HTERT RPE-1 (cell line): Measurements from ENCODE around the gene HS3ST6.
"Not testable (repeated sequence)": the region's sequence is repeated elsewhere in the genome, so short reads cannot be mapped to it uniquely, and the experiment has no call there.

Source experiments
- in situ Hi-C: fragments of 300-500 bp; cut with MboI; formaldehyde crosslinking; loops from 4 replicates; pipeline ENCODE4 v1.14.3; 2020; ENCODE audit warnings: low sequenced_read_pairs

HS3ST6 gene

DNA sequence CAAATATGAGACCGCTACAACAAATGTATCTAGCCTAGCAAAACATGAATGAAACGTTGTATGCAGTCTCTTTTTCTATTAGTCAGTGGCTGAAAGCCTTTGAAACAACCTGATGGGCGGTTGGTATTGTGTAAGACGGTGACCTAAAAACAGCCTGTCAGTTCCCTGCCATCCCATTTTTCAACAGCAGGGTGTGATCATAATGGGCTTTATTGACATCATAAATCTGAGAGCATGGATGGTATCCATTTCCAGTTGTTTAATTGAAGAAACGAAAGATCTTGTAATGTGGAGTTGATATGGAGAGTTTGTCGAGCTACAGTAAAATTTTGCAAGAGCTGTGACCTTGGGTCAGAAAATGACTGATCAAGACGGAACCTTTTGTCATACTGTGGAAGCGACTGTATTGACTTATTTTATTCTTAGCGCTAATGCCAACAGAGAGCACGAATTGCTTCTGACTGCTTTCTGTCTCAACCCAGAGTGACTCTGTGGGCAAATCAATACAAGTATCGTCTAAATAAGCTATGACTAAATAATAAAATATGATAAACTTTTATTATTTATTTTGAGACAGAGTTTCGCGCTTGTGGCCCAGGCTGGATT lies 34.0 kb downstream of the HS3ST6 start:
- in situ Hi-C loops: no loop called here

GRCh38 chr16:1881172-1881571 lies 37.0 kb downstream of the HS3ST6 start:
- in situ Hi-C loops: not testable (repeated sequence)

GRCh38 chr16:1879477-1879876 lies 38.7 kb downstream of the HS3ST6 start:
- in situ Hi-C loops: no loop called here

DNA sequence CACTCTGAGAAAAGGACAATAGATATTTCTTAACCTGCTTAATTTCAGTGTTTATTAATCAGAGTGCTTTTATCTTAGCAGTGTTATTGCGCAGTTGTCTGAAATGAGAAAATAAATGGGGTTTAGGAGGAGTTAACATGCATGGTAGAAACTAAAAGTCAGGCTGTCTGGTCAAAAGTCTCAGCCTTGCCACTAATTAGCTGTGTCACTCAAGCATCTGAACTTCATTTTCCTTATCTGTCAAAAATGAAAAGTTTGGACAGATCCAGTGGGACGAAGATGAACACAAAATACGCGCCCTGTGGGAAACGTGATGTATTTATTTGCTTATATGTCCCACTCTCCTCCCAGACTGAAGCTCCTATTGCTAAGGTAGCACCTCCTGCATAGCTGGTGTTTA lies 40.0 kb downstream of the HS3ST6 start:
- in situ Hi-C loops: no loop called here

DNA sequence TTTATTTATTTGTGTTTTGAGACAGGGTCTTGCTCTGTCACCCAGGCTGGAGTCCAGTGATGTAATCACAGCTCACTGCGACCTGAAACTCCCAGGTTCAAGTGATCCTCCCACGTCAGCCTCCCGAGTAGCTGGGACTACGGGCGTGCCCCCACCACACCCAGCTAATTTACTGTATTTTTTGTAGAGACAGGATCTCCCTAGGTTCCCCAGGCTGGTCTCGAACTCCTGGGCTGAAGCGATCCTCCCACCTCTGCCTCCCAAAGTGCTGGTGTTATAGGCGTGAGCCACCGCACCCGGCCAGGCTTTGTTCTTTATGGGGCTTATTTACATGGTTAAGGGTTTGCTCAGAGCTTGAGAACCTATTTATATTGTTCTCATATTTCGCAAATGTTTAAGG lies 40.4 kb downstream of the HS3ST6 start:
- in situ Hi-C loops: no loop called here

DNA sequence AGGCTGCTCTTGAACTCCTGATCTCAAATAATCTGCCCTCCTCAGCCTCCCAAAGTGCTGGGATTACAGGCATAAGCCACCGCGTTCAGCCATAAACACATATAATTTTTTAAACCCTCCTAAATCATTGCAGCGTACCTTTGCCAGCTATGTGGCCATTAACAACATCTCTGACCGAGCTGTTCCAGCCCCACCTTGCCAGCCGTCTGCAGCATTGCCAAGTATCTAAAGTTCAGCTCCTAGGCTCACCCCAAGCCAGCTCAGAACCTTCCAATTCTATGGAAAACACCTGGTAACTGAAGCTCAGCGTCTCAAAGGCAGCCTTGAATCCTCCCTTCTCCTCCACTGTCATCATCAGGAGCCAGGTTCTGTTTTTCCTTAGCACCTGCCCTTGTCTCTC lies 41.1 kb downstream of the HS3ST6 start:
- in situ Hi-C loops: no loop called here

DNA sequence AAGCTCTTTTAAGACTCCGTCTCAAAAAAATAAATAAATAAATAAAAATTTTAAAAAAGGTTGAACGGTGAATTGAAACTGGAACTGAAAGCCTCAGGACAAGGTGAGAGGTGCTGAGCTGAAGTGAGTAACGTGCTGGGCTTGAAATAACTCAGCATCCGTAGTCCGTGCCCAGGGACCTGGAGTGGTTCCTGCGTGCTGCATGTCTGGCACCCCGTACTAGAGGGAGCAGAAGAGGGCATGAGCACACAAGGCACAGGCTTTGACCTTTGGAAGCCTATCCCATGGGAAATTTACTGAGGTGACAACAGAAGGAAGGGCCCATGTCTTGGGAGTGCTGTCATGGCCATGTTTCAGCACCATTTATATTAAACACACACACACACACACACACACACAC lies 41.7 kb downstream of the HS3ST6 start:
- in situ Hi-C loops: no loop called here

GRCh38 chr16:1876066-1876465 lies 42.1 kb downstream of the HS3ST6 start:
- in situ Hi-C loops: not testable (repeated sequence)

DNA sequence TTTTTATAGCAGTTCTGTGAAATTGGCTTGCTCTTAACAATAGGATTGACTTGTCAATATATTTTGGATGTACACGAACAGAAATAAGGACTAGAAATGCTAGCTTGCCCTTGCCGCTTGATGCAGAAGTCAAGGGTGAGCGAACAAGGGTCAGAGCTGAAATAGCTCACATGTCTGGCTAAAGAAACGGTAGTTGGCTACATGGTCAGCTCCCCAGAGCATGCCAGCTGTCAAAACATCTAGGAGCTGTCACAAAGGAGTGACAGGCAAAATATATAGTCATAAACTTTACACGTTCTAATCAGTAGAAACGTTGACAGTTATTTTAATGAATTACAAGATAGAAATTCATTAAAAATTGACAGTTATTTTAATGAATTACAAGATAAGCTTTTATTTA lies 43.4 kb downstream of the HS3ST6 start:
- in situ Hi-C loops: no loop called here

GRCh38 chr16:1871974-1872635 lies 46.1 kb downstream of the HS3ST6 start, which contains the start of gene MEIOB:
MEIOB (minus strand) TSS chr16:1872164; CDS start chr16:1868175, 3,989 bp downstream.
- in situ Hi-C loops: no loop called here

- in situ Hi-C loops: no loop called here
Measured at GRCh38 chr16:1870365-1871082, 47.7 kb downstream of the HS3ST6 start.

DNA sequence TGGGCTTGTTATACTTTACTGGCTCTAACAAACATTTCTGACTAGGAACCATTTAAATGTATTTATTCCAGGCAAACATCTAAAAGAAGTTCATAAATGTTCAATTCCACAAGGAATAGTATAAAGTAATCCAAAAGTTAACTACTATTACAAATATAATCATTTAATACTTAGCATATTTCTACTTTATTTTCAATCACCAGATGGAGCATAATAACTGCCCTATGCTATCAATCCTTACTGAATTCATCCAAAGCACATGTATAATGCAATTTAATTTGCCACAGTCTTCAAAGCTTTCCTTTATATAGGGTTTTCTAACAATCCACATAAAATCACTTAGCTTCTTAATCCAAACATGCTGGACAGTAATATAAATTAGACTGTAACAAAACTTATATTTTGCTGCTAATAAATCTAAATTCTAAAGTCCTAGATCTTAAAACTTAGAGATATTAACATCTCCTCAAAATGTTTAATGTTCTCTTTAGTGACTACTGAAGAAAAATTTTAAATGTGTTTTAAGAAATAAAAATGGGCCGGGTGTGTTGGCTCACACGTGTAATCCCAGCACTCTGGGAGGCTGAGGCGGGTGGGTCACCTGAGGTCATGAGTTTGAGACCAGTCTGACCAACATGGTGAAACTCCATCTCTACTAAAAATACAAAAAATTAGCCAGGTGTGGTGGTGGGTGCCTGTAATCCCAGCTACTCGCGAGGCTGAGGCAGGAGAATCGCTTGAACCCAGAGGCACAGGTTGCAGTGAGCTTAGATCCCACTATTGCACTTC lies 52.1 kb downstream of the HS3ST6 start:
- in situ Hi-C loops: no loop called here

DNA sequence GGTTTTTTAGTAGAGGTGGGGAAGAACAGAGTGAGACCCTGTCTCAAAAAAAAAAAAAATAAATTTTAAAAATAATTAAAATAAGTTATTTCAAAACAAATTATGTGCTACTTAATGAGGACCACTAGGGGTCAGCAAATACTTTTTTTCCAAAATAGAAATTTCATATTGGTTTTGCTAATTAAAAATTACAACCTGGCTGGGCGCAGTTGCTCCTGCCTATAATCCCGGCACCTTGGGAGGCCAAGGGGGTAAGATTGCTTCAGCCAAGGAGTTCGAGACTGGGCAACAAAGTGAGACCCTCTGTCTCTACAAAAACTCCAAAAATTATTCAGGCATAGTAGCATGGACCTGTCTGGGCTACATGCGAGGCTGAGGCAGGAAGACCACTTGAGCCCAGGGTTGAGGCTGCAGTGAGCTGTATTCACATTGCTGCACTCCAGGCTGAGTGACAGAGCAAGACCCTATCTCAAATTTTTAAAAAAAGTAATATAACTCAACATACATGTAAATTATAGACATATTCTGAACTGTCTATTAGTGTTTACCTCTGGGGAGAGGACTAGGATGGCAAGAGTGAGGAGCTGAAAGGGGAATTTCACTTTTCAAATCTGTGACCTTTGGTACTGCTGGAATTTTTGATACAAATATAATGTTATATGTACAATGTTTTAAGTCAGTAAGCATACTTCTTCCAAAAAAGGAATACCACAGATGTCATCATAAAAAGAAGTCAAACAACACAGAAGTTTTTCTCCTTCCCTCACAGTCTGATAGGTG lies 54.3 kb downstream of the HS3ST6 start:
- in situ Hi-C loops: no loop called here

DNA sequence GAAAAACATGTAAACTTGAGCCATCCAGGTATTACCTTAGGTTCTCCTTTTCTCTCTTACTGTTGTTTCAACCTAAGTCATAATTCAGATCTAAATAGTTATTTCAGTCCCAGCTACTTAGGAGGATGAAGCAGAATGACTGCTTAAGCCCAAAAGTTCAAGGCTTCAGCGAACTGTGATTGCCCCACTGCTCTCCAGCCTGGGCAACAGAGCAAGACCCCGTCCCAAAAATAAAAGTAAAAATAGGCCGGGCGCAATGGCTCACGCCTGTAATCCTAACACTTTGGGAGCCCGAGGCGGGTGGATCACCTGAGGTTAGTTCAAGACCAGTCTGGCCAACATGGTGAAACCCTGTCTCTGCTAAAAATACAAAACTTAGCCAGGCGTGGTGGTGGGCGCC lies 55.8 kb downstream of the HS3ST6 start:
- in situ Hi-C loops: no loop called here

DNA sequence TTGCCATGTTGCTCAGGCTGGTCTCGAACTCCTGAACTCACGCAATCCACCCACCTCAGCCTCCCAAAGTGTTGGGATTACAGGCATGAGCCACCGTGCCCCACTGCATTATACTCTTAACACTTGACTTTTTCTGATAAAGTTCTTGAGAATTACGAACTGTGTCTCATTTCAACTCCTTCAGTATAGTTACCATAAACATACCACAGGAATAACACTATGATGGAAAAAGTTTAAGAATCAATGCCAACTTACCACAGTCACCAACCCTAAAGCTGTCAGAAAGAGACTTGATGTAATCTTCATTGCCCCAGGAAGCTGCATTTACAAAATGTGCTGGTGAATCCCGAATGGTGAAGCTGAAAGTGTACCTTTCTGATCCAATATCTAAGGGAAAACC lies 56.5 kb downstream of the HS3ST6 start:
- in situ Hi-C loops: no loop called here
